NCI-H128 (cell line): ENCODE data around the gene HS6ST2.

Source experiments
- DNase-seq: peaks from one replicate; lab custom pipeline; 2025; ENCODE audit not compliant: unreplicated experiment; lab: John Stamatoyannopoulos, UW

The HS6ST2 gene

GRCh38 chrX:132689612-132690563 lies 268.5 kb downstream of the HS6ST2 start:
- DNase-seq = no peak

GRCh38 chrX:132685276-132685675 lies 273.2 kb downstream of the HS6ST2 start:
- DNase-seq = no peak

GRCh38 chrX:132677233-132677716 lies 281.2 kb downstream of the HS6ST2 start:
- DNase-seq = no peak

GRCh38 chrX:132676561-132677186 lies 281.8 kb downstream of the HS6ST2 start:
- DNase-seq = no peak

- DNase-seq = no peak
Observed at GRCh38 chrX:132676102-132676501, 282.3 kb downstream of the HS6ST2 start.

- DNase-seq = no peak
Observed at GRCh38 chrX:132673331-132673730, 285.1 kb downstream of the HS6ST2 start.

GRCh38 chrX:132671229-132671641 lies 287.2 kb downstream of the HS6ST2 start:
- no peak for DNase-seq

GRCh38 chrX:132669142-132669541 lies 289.3 kb downstream of the HS6ST2 start:
- no peak for DNase-seq

GRCh38 chrX:132668178-132668577 lies 290.3 kb downstream of the HS6ST2 start:
- DNase-seq = no peak

- DNase-seq = no peak
Observed at GRCh38 chrX:132665676-132666075, 292.8 kb downstream of the HS6ST2 start.

GRCh38 chrX:132664273-132664672 lies 294.2 kb downstream of the HS6ST2 start:
- no peak for DNase-seq

GRCh38 chrX:132662844-132663243 lies 295.6 kb downstream of the HS6ST2 start:
- no peak for DNase-seq

- DNase-seq = no peak
Observed at GRCh38 chrX:132657876-132658275, 300.6 kb downstream of the HS6ST2 start.

- no peak for DNase-seq
Observed at GRCh38 chrX:132652871-132653270, 305.6 kb downstream of the HS6ST2 start.

- DNase-seq = no peak
Observed at GRCh38 chrX:132651421-132652086, 306.9 kb downstream of the HS6ST2 start.

- DNase-seq = no peak
Observed at GRCh38 chrX:132648895-132649294, 309.5 kb downstream of the HS6ST2 start.

- DNase-seq = no peak
Observed at GRCh38 chrX:132639446-132639845, 319.0 kb downstream of the HS6ST2 start.

GRCh38 chrX:132638313-132638712 lies 320.1 kb downstream of the HS6ST2 start:
- no peak for DNase-seq

GRCh38 chrX:132636080-132636479 lies 322.3 kb downstream of the HS6ST2 start:
- no peak for DNase-seq

- DNase-seq = no peak
Observed at GRCh38 chrX:132634521-132634920, 323.9 kb downstream of the HS6ST2 start.

- no peak for DNase-seq
Observed at GRCh38 chrX:132631579-132632232, 326.7 kb downstream of the HS6ST2 start.
